HG03575 (cell line): ENCODE measurements around the gene EEPD1.

Experiments used
- ATAC-seq: cut with Tn5 transposase; IDR thresholded peaks from one replicate; pipeline ENCODE4 v1.9.1; 2021; ENCODE audit not compliant: unreplicated experiment, insufficient number of reproducible peaks, low FRiP score; ENCODE audit errors: extremely low read depth

Gene EEPD1

DNA sequence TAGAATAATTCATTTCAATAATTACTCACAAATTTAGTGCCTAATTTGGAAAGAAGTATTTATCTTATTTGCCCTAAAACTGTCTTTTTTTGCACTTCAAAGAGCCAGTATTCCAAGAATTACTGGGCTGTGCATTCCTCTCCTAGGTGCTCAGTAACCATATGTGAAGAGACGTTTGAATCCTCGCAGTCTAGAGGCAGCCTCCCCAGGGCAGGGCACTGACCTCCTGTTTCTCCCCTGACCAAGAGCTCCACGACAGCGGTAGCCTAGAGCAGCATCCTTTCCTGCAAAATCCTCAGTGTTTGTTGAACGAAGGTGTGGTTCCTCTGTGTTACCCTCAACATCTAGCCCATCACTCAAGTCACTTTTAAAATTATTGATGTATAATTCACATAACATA, 113.1 kb downstream of the EEPD1 start:
- no peak for ATAC-seq

DNA sequence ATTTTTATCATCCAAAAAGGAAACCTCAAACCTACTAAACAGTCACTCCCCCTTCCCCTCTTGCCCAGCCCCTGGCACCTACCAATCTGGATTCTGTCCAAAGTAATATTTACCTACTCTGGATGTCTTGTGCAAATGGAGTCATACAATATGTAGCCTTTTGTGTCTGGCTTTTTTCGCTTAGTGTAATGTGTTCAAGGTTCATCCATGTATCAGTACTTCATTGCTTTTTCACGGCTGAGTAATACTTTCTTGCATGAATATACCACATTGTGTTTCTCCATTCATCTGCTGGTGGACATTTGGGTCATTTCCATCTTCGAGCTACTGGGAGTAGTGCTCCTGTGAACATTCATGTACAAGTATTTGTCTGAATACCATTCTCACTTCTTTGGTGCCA, 113.6 kb downstream of the EEPD1 start:
- ATAC-seq, result no peak

DNA sequence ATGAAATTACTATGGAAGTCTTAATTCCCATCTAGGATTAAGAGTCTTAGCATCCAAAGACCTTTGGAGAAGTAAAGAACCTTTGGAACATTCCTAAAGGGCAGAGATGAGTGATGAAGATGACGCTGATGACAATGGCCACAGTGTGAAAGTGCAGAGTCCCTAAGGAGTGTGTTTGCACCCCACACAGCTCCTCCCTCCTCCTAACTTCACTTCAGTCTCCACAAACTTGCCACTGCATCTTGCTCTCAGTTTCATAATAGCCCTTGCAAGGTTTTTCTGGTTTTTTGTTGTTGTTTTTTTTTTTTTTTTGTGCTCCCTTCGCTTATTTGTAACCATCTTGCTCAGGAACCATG, 119.1 kb downstream of the EEPD1 start:
- ATAC-seq, result no peak

GRCh38 chr7:36272567-36273269, 119.7 kb downstream of the EEPD1 start:
- no peak for ATAC-seq

DNA sequence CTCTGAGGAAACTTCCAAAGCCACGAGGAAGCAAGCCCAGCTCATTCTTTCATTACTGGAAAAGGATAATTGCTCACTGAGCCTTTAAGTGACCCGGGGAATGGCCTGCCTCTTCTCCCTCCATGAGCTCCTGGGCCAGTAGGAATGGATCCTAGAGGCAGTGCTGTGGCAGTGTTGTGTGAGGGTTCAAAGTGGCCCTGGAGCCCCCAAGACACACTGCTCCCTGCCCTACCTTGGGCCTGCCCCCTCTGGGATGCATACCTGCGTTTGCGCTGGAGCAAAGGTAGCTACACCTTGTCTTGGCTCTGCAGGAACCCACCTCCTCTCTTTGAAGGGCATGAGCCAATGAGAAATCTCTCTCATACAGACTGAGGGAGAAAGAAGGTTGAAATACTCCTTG, 120.8 kb downstream of the EEPD1 start:
- no peak for ATAC-seq

DNA sequence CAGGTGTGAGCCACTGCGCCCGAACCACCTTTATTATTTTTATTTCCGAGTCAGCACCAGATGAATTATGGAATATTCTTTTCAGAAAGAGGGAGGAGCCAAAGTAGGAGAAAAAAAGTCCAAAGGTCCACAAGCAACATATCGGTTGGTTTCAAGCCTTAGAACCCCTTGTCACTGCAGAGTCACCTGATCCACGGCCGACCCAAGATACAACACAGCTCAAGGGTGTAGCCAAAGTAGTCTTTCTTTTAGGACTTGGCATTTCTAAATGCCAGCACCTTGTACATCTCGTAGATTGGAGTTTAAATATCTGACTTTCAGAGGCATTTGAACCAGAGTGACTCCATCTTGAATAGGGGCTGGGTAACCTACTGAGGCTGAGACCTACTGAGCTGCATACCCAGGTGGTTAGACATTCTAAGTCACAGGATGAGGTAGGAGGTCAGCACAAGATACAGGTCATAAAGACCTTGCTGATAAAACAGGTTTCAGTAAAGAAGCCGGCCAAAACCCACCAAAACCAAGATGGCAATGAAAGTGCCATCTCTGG, 122.8 kb downstream of the EEPD1 start:
- ATAC-seq, result no peak

- ATAC-seq, result no peak
Measured at GRCh38 chr7:36276428-36277248, 123.6 kb downstream of the EEPD1 start.

DNA sequence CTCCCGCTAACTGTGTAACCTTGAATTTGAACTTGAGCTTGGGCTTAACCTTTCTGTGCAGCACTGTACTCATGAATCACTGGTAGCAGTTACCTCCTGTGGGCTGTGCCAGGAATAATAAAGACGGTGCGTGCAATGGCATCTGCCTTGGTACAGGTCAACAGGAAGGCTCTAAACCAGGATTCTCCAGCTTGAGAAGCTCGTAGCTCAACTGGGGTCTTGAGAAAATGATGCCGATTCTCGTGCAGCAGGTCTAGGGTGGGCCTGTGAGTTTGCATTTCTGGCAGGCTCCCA, 124.1 kb downstream of the EEPD1 start:
- no peak for ATAC-seq

DNA sequence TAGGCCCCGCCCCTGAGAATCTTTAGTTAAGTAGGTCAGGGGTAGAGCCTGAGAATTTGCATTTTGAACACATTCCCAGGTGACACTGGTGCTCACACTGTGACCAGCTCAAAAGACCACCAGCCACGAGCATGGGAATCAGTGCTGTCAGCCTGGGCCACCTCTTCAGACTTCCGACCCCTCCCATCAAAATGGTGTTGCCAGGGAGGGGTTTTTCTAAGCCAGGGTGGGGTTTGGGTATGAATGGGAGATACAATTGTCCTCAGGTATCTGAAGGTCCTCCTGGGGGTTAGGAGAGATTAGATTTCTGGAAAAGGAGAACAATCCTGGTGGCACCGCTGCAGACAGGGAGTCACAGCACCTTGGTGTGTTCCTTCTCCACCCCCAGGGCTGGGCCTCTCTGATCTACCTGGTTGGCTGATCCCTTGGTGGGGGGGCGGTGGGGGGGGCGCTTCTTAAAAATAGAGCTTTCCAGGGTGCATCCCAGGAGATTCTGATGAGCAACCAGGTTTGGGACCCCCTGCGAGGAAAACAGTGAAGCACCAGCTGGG, 125.1 kb downstream of the EEPD1 start:
- no peak for ATAC-seq

DNA sequence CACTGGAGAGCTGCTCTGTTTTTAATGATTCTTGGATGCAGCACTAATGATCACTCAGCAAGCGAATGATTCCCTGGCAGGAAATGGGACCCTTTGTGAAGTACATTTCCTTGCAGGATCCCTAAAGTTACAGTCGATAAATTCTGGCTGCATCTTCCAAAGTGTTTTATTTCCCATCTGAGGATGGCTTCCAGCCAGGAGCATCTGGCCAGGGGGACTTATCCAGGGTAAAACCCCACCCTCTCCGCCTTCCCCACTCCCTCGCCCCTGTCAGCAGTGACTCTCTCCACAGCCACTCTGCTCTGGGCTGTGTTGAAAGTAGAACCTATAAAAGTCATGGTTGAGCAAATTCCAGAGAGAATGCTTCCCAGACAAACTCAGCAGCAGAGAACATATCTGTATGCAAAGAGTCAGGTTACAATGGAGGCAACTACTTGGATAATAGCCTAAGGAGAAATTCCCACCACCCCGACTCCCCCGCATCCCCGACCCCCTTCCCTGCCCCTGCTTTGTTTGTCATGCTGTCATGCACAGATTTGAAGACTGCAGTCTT, 125.6 kb downstream of the EEPD1 start:
- ATAC-seq, result no peak

DNA sequence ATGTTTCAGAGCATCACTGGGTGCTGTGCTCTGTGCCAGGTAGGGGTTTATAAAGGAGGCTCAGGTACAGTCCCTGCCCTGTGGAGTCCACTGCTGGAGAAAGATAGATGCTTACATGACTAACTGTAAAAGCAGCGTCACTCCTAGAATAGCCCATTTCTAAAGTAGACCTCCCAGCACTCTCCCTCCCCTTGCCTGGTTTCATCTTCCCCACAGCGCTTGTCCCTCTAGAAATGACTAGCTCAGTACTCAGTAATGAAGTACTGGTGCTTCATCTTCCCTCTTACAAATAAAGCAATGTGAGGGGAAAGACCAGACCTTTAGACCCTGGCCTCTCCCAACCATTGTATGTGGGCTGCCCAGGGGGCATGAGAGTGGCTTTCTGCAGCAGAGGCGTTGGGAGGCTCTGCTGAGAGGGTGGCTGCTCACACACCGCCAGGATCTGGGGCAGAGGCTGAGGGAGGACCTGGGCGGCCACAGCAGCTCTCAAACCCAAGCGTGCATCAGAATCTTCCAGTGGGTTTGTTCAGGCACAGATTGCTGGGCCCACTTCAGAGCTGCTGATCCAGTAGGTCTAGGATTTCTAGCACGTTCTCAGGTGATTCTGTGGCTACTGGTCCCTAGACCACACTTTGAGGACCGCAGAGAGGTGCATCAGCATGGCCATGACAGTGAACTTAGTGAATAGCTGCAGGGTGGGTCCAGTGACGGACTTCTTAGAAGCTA, 126.3 kb downstream of the EEPD1 start:
- ATAC-seq, result peak; percentile 50

- no peak for ATAC-seq
Measured at GRCh38 chr7:36279926-36280315, 126.9 kb downstream of the EEPD1 start.

- no peak for ATAC-seq
Measured at GRCh38 chr7:36280840-36281812, 128.1 kb downstream of the EEPD1 start.

- no peak for ATAC-seq
Measured at GRCh38 chr7:36281945-36282717, 129.1 kb downstream of the EEPD1 start.

- ATAC-seq, result no peak
Measured at GRCh38 chr7:36283181-36283580, 130.1 kb downstream of the EEPD1 start.

DNA sequence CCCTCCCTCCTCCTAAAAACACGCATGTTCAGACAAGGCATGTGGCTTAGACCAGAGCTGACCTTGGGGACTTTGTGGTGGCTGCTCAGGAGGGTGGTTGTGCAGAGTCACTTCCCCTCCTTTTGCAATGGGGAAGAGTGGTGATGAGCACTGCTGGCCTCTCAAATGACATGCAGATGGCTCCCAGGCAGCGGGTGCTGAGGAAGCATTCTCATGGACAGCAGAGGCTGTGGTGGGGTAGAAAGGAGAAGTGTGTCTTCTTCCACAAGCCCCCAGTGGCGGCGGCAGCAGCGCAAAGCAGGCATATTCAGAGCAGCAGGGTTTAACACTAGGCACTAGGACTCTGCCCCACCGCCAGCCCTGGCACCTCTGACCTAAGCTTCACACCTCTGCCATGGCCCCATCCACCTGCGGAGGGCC, 130.7 kb downstream of the EEPD1 start:
- ATAC-seq, result no peak

DNA sequence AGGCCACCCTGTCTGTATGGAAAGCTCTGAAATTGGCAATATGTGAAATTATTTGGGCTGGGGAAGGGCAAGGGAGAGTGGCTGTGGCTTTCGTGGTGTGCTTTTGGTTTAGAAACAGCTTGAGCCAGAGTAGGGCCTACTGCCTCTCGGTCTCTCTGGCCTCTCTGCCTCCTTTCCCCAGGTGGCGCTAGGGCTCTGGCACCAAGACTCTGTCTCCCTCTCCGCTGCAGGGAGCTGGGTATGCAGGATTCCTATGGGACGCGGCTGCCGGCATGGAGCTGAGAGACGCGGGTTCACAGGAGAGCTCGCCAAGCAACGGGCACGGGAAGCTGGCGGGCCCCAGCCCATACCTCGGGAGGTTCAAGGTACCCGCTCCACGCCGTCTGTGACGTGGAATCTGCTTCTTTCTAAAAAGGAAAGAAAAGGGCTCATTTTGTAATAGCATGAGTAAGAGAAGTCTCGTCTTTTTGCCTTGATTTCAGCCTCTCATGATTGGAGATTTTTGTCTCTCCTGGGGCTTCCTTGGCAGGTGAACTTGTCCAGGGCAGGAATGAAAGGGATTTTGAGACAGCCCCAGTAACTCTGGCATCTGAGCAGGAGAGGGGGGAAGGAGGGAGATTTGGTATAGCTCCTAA, 131.5 kb downstream of the EEPD1 start:
- no peak for ATAC-seq
